Left lung (tissue), 10 donors: ENCODE measurements around the gene ZC3H14. TPM values are rescaled to one million over a fixed set of nuclear protein-coding genes. Genes with fewer than 3 reads are reported as not detected.

Experiments used
- ATAC-seq: fragments of 200-7000 bp; cut with Tn5 transposase; one replicate; pipeline ENCODE4 v1.9.1; 2020; ENCODE audit warnings: moderate library complexity
- DNase-seq, 4 donors: peaks; one replicate each; pipeline ENCODE4 v3.0.0-alpha.2; 2013 to 2020
- H3K27ac ChIP-seq, 2 donors: fragments of 200-600 bp; sonication (generic) in 1 of 2; one replicate each; pipeline versions ENCODE4 v1.5.0 to v1.8.0; 2020 to 2021
- H3K27me3 ChIP-seq, 2 donors: fragments of 200-600 bp; sonication (generic) in 1 of 2; one replicate each; pipeline versions ENCODE4 v1.5.0 to v1.8.0; 2020 to 2021
- H3K36me3 ChIP-seq, 2 donors: fragments of 200-600 bp; sonication (generic) in 1 of 2; one replicate each; pipeline versions ENCODE4 v1.5.0 to v1.8.0; 2020 to 2021
- H3K4me1 ChIP-seq, 2 donors: fragments of 200-600 bp; one replicate each; pipeline ENCODE4 v1.8.0; 2021
- H3K4me3 ChIP-seq, 2 donors: fragments of 200-600 bp; sonication (generic) in 1 of 2; one replicate each; pipeline versions ENCODE4 v1.5.0 to v1.8.0; 2020 to 2021; ENCODE audit warnings: mild to moderate bottlenecking in 1 of 2
- H3K9me3 ChIP-seq, 2 donors: fragments of 200-600 bp; sonication (generic) in 1 of 2; one replicate each; pipeline versions ENCODE4 v1.5.0 to v1.8.0; 2020 to 2021
- intact Hi-C, 2 donors: fragments of 100-400 bp; cut with DNase I; formaldehyde crosslinking; loops; one replicate each; pipeline versions ENCODE4 v1.11.2 to v1.14.2; 2022
- polyA plus RNA-seq, 6 donors: library from polyadenylated mRNA; unstranded; fragments of 120-200 nt; gene quantifications; one replicate each; pipeline ENCODE4 v1.2.1, GENCODE V29; 2013; ENCODE audit not compliant: insufficient read length in 6 of 6
- total RNA-seq, 2 donors: library from RNA; stranded (reverse); fragmentation: NEBNext Ultra II Directional; extraction: Animal tissue kit (Norgen Biotek cat#: 25700); gene quantifications; one replicate each; pipeline ENCODE4 v1.2.1, GENCODE V29; 2021
- TF ChIP-seq, protein P1 (sequence below), 2 donors: fragments of 200-600 bp; sonication (generic) in 1 of 2; IDR thresholded peaks; one replicate each; pipeline versions ENCODE4 v1.5.0 to v1.8.0; 2021; ENCODE audit warnings: antibody characterized with exemption in 2 of 2
- donor health status: DM: no; HTN: yes; CAD: no.
- donor health status: DM: no; HTN: no; CAD: no.

The ZC3H14 gene
- total and polyA plus RNA-seq, 8 donors = 46.6 to 86.2 (median 80.0) TPM

- no peaks in the 10 kb centered on the region for H3K36me3 ChIP-seq
- H3K9me3 ChIP-seq = no peaks in the 10 kb centered on the region
- ATAC-seq (peak; percentile 68), DNase-seq (no peak)
- intact Hi-C loops = no loop called here
- H3K27me3 ChIP-seq = no peaks in the 10 kb centered on the region
- no peak overlapping the region for H3K27ac ChIP-seq
- H3K4me1 ChIP-seq = no peaks in the 10 kb centered on the region
- no peak overlapping the region for H3K4me3 ChIP-seq
- TF ChIP-seq, protein P1, sequence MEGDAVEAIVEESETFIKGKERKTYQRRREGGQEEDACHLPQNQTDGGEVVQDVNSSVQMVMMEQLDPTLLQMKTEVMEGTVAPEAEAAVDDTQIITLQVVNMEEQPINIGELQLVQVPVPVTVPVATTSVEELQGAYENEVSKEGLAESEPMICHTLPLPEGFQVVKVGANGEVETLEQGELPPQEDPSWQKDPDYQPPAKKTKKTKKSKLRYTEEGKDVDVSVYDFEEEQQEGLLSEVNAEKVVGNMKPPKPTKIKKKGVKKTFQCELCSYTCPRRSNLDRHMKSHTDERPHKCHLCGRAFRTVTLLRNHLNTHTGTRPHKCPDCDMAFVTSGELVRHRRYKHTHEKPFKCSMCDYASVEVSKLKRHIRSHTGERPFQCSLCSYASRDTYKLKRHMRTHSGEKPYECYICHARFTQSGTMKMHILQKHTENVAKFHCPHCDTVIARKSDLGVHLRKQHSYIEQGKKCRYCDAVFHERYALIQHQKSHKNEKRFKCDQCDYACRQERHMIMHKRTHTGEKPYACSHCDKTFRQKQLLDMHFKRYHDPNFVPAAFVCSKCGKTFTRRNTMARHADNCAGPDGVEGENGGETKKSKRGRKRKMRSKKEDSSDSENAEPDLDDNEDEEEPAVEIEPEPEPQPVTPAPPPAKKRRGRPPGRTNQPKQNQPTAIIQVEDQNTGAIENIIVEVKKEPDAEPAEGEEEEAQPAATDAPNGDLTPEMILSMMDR (IDR thresholded peaks at IDR 0.05) = no peak
Measured at GRCh38 chr14:88630565-88630964, 67.7 kb downstream of the ZC3H14 start.

- Histone ChIP-seq H3K9me3 (no peaks in the 10 kb centered on the region), H3K4me3 (no peak overlapping the region), H3K36me3 (no peaks in the 10 kb centered on the region), H3K4me1 (no peaks in the 10 kb centered on the region), H3K27ac (no peak overlapping the region), H3K27me3 (no peaks in the 10 kb centered on the region)
- ATAC-seq (no peak), DNase-seq (no peak)
- TF ChIP-seq, protein P1 (IDR thresholded peaks at IDR 0.05) = no peak
- intact Hi-C loops = no loop called here
Measured at GRCh38 chr14:88631091-88631490, 68.3 kb downstream of the ZC3H14 start.

- Histone ChIP-seq H3K36me3 (no peaks in the 10 kb centered on the region), H3K27ac (no peak overlapping the region), H3K9me3 (no peaks in the 10 kb centered on the region), H3K27me3 (no peaks in the 10 kb centered on the region), H3K4me3 (no peak overlapping the region), H3K4me1 (no peaks in the 10 kb centered on the region)
- ATAC-seq (peak; percentile 77), DNase-seq (no peak)
- intact Hi-C loops = no loop called here
- TF ChIP-seq, protein P1 (IDR thresholded peaks at IDR 0.05) = no peak
Measured at GRCh38 chr14:88632512-88632911, 69.7 kb downstream of the ZC3H14 start.

GRCh38 chr14:88639221-88639620, 76.4 kb downstream of the ZC3H14 start:
- Histone ChIP-seq H3K36me3 (no peaks in the 10 kb centered on the region), H3K4me1 (no peaks in the 10 kb centered on the region), H3K27me3 (no peaks in the 10 kb centered on the region), H3K4me3 (no peak overlapping the region), H3K9me3 (peaks cover 0 to 13% of the 10 kb centered on the region in 2 donors), H3K27ac (no peak overlapping the region)
- no peak for DNase-seq
- TF ChIP-seq, protein P1 (IDR thresholded peaks at IDR 0.05) = no peak
- ATAC-seq = no peak
- intact Hi-C loops = no loop called here

DNA sequence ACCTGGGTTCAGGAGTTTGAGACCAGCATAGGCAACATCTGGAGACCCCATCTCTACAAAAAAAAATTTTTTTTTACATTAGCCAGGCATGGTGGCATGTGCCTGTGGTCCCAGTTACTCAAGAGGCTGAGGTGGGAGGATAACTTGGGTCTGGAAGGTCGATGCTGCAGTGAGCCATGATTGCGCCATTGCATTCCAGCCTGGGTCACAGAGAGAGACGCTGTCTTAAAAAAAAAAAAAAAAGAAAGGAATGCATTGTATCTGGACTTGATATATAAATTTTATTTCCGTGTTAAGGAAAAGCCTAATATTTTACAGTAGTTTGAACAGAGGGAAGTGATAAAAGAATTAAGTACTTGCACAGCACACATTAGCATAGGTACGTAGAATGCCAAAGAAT, 97.2 kb downstream of the ZC3H14 start:
- TF ChIP-seq, protein P1 (IDR thresholded peaks at IDR 0.05) = no peak
- no peak for ATAC-seq
- intact Hi-C loops = no loop called here
- Histone ChIP-seq H3K27me3 (no peaks in the 10 kb centered on the region), H3K9me3 (peaks cover 0 to 1% of the 10 kb centered on the region in 2 donors), H3K36me3 (no peaks in the 10 kb centered on the region), H3K4me3 (no peak overlapping the region), H3K27ac (no peak overlapping the region), H3K4me1 (no peaks in the 10 kb centered on the region)
- DNase-seq = no peak
